OCI-LY7 (cell line): ENCODE data around the gene SRGAP1. TPM values are rescaled to one million over a fixed set of nuclear protein-coding genes. Genes with fewer than 3 reads are reported as not detected.

Source experiments
- BruUV-seq: library from RNA; stranded (reverse); fragments of 400-500 nt; replicated peaks from 2 replicates; lab custom pipeline; 2021; lab: Mats Ljungman, UMichigan
- CTCF ChIA-PET: fragments of 300-600 bp; sonication (Branson Sonifier 250); formaldehyde crosslinking; loops from one replicate; lab custom pipeline; 2022; ENCODE audit warnings: antibody characterized with exemption; ENCODE audit not compliant: unreplicated experiment; lab: Charles Lee
- POLR2A ChIA-PET: fragments of 300-600 bp; sonication (Branson Sonifier 250); formaldehyde crosslinking; loops from one replicate; lab custom pipeline; 2022; ENCODE audit warnings: antibody characterized with exemption; lab: Charles Lee
- DNase-seq: peaks from one replicate; pipeline ENCODE4 v3.0.0-alpha.2; 2015; ENCODE audit warnings: low spot score
- H2AFZ ChIP-seq: fragments of 200-600 bp; sonication (generic), shearing (Covaris generic); 2 replicates; pipeline ENCODE4 v1.6.1; 2014; ENCODE audit warnings: mild to moderate bottlenecking, antibody characterized with exemption, low read length, moderate library complexity
- H3K27ac ChIP-seq: fragments of 200-600 bp; sonication (generic); 2 replicates; pipeline ENCODE4 v1.5.1; 2014; ENCODE audit warnings: mixed run types, low read depth, mild to moderate bottlenecking, moderate library complexity, low read length, inconsistent platforms; ENCODE audit not compliant: poor library complexity, severe bottlenecking
- H3K36me3 ChIP-seq: fragments of 200-600 bp; sonication (generic); 2 replicates; pipeline ENCODE4 v1.6.1; 2014; ENCODE audit warnings: mild to moderate bottlenecking, antibody characterized with exemption, low read length, moderate library complexity, mixed read lengths; ENCODE audit not compliant: insufficient read depth
- H3K4me1 ChIP-seq: fragments of 200-600 bp; sonication (generic); 2 replicates; pipeline ENCODE4 v1.5.1; 2014; ENCODE audit warnings: mild to moderate bottlenecking, low read length; ENCODE audit not compliant: insufficient read depth, poor library complexity, severe bottlenecking
- H3K4me2 ChIP-seq: fragments of 200-600 bp; sonication (generic); 2 replicates; pipeline ENCODE4 v1.6.1; 2014; ENCODE audit warnings: mild to moderate bottlenecking, low read length
- H3K4me3 ChIP-seq: fragments of 200-600 bp; sonication (generic); 2 replicates; pipeline ENCODE4 v1.5.1; 2014; ENCODE audit warnings: mild to moderate bottlenecking, low read depth, low read length; ENCODE audit not compliant: poor library complexity, severe bottlenecking
- H3K79me2 ChIP-seq: fragments of 200-600 bp; sonication (generic); 2 replicates; pipeline ENCODE4 v1.6.1; 2016; ENCODE audit warnings: low read depth, mild to moderate bottlenecking, low read length, moderate library complexity, mixed read lengths; ENCODE audit not compliant: insufficient read depth
- H3K9me2 ChIP-seq: fragments of 200-600 bp; sonication (generic); 2 replicates; pipeline ENCODE4 v1.6.1; 2016; ENCODE audit warnings: mild to moderate bottlenecking, low read length, mixed read lengths; ENCODE audit not compliant: insufficient read depth
- H3K9me3 ChIP-seq: fragments of 200-600 bp; sonication (generic); 2 replicates; pipeline ENCODE4 v1.6.1; 2014; ENCODE audit warnings: mild to moderate bottlenecking, mixed run types, low read length, mixed read lengths
- H4K20me1 ChIP-seq: fragments of 200-600 bp; sonication (generic); 2 replicates; pipeline ENCODE4 v1.6.1; 2014; ENCODE audit warnings: mild to moderate bottlenecking, antibody characterized with exemption, low read length, moderate library complexity, mixed read lengths; ENCODE audit not compliant: insufficient read depth
- CTCF ChIP-seq: fragments of 200-600 bp; sonication (generic); conservative IDR thresholded peaks from 2 replicates; pipeline ENCODE4 v1.5.1; 2014; ENCODE audit warnings: mild to moderate bottlenecking, antibody characterized with exemption, low read length, moderate library complexity, mixed read lengths
- EZH2phosphoT487 ChIP-seq: fragments of 200-600 bp; sonication (generic); IDR thresholded peaks from 2 replicates; pipeline ENCODE4 v1.6.1; 2018; ENCODE audit warnings: low read depth, borderline replicate concordance, mild to moderate bottlenecking, mixed run types, antibody characterized with exemption, low read length, moderate library complexity, mixed read lengths
- intact Hi-C: fragments of 100-400 bp; cut with micrococcal nuclease; formaldehyde crosslinking; loops from one replicate; pipeline ENCODE4 v1.10.0; 2022; ENCODE audit not compliant: unreplicated experiment
- total RNA-seq, 2 experiments: library from RNA; depleted of rRNA in 1 of 2; stranded (reverse); fragments of >200 nt in 1 of 2; shearing (Covaris generic) in 1 of 2; gene quantifications; 2 replicates each; pipeline ENCODE4 v1.2.3, GENCODE V29; 2014 to 2022

Gene SRGAP1
- total RNA-seq, 2 experiments from 2014 or later = 0.06 TPM; not detected in 1

GRCh38 chr12:64059685-64060084 lies 215.2 kb downstream of the SRGAP1 start:
- no peak overlapping the region for H3K4me3 ChIP-seq
- BruUV-seq = no TSS peak
- ChIA-PET POLR2A (interaction anchor here (0.7 to 0.8 kb wide), 2 partner anchors 18 to 619 kb away, joined by 3 read pairs; no protein-coding TSS in a partner anchor), CTCF (no interaction called here)
- no peaks in the 10 kb centered on the region for H3K36me3 ChIP-seq
- intact Hi-C loops = no loop called here
- H3K4me2 ChIP-seq = no peak overlapping the region
- H2AFZ ChIP-seq = no peak overlapping the region
- no peaks in the 10 kb centered on the region for H3K79me2 ChIP-seq
- no peak for DNase-seq
- H3K9me2 ChIP-seq = no peaks in the 10 kb centered on the region
- no peaks in the 10 kb centered on the region for H3K9me3 ChIP-seq
- no peaks in the 10 kb centered on the region for H3K4me1 ChIP-seq
- no peaks in the 10 kb centered on the region for H4K20me1 ChIP-seq
- H3K27ac ChIP-seq = no peak overlapping the region
- TF ChIP-seq CTCF (no peak), EZH2phosphoT487 (no peak)

GRCh38 chr12:64061868-64062375 lies 217.4 kb downstream of the SRGAP1 start:
- no peak overlapping the region for H2AFZ ChIP-seq
- no peaks in the 10 kb centered on the region for H3K9me2 ChIP-seq
- no peaks in the 10 kb centered on the region for H3K79me2 ChIP-seq
- no TSS peak for BruUV-seq
- TF ChIP-seq EZH2phosphoT487 (no peak), CTCF (no peak)
- ChIA-PET POLR2A (interaction anchor here (0.6 kb wide), 1 partner anchor 580 kb away, joined by 3 read pairs; no protein-coding TSS in a partner anchor), CTCF (no interaction called here)
- H4K20me1 ChIP-seq = no peaks in the 10 kb centered on the region
- DNase-seq = no peak
- H3K36me3 ChIP-seq = no peaks in the 10 kb centered on the region
- intact Hi-C loops = no loop called here
- H3K4me2 ChIP-seq = no peak overlapping the region
- H3K9me3 ChIP-seq = no peaks in the 10 kb centered on the region
- H3K4me3 ChIP-seq = no peak overlapping the region
- H3K27ac ChIP-seq = no peak overlapping the region
- no peaks in the 10 kb centered on the region for H3K4me1 ChIP-seq

- Histone ChIP-seq H3K36me3 (no peaks in the 10 kb centered on the region), H3K4me2 (no peak overlapping the region), H3K4me1 (no peaks in the 10 kb centered on the region), H3K79me2 (no peaks in the 10 kb centered on the region), H2AFZ (no peak overlapping the region), H3K9me3 (no peaks in the 10 kb centered on the region), H3K9me2 (no peaks in the 10 kb centered on the region), H3K27ac (no peak overlapping the region), H3K4me3 (no peak overlapping the region), H4K20me1 (no peaks in the 10 kb centered on the region)
- ChIA-PET CTCF (no interaction called here), POLR2A (interaction anchor here (0.6 kb wide), 1 partner anchor 1411 kb away, joined by 3 read pairs; no protein-coding TSS in a partner anchor)
- BruUV-seq = no TSS peak
- DNase-seq = no peak
- intact Hi-C loops = no loop called here
- TF ChIP-seq EZH2phosphoT487 (no peak), CTCF (no peak)
These were observed 218.6 kb downstream of the SRGAP1 start for GRCh38 chr12:64063121-64063520.
